Caco-2 (cell line): Measurements from ENCODE around the gene BFSP1. TPM values are rescaled to one million over a fixed set of nuclear protein-coding genes. Genes with fewer than 3 reads are reported as not detected.

Experiments used
- BruUV-seq: library from RNA; stranded (reverse); fragments of 400-500 nt; replicated peaks from 2 replicates; lab custom pipeline; 2021; lab: Mats Ljungman, UMichigan
- CTCF ChIA-PET: fragments of 300-600 bp; sonication (Branson Sonifier 250); formaldehyde crosslinking; loops from one replicate; lab custom pipeline; 2022; ENCODE audit warnings: antibody characterized with exemption; lab: Charles Lee
- POLR2A ChIA-PET: fragments of 300-600 bp; sonication (Branson Sonifier 250); formaldehyde crosslinking; loops from one replicate; lab custom pipeline; 2022; ENCODE audit warnings: antibody characterized with exemption; lab: Charles Lee
- DNase-seq, 2 experiments: peaks; one replicate each; pipeline versions ENCODE4 v3.0.0 to v3.0.0-alpha.2; 2020 to 2022
- H3K27me3 ChIP-seq: replicated peaks from 2 replicates; pipeline ENCODE4 v1.6.0; 2011; ENCODE audit warnings: low read length; ENCODE audit not compliant: control insufficient read depth, insufficient read depth
- H3K36me3 ChIP-seq: 2 replicates; pipeline ENCODE4 v1.5.1; 2011; ENCODE audit warnings: low read length; ENCODE audit not compliant: control insufficient read depth, insufficient read depth
- H3K4me1 ChIP-seq: fragments of 250-450 bp; sonication (Bioruptor Pico); 2 replicates; pipeline ENCODE4 v1.5.1; 2020; ENCODE audit warnings: mild to moderate bottlenecking
- H3K4me3 ChIP-seq: 2 replicates; pipeline ENCODE4 v1.5.1; 2011; ENCODE audit warnings: low read depth, mild to moderate bottlenecking, control low read depth, low read length
- H3K9me3 ChIP-seq: fragments of 250-450 bp; sonication (Bioruptor Pico); 2 replicates; pipeline ENCODE4 v1.5.1; 2020; ENCODE audit warnings: mild to moderate bottlenecking, moderate library complexity
- H3K27ac Mint-ChIP-seq: one replicate; pipeline ENCODE4 v1.8.0; 2022; ENCODE audit warnings: mixed read lengths; ENCODE audit not compliant: unreplicated experiment
- H3K27me3 Mint-ChIP-seq: one replicate; pipeline ENCODE4 v1.8.0; 2022; ENCODE audit warnings: mixed read lengths; ENCODE audit not compliant: insufficient read depth, unreplicated experiment
- H3K36me3 Mint-ChIP-seq: one replicate; pipeline ENCODE4 v1.8.0; 2022; ENCODE audit warnings: mild to moderate bottlenecking, mixed read lengths; ENCODE audit not compliant: insufficient read depth, unreplicated experiment
- H3K4me1 Mint-ChIP-seq: one replicate; pipeline ENCODE4 v1.8.0; 2022; ENCODE audit warnings: low read depth, mixed read lengths; ENCODE audit not compliant: unreplicated experiment
- H3K4me3 Mint-ChIP-seq: one replicate; pipeline ENCODE4 v1.8.0; 2022; ENCODE audit warnings: mild to moderate bottlenecking, moderate library complexity, mixed read lengths; ENCODE audit not compliant: unreplicated experiment
- H3K9me3 Mint-ChIP-seq: one replicate; pipeline ENCODE4 v1.8.0; 2022; ENCODE audit warnings: mixed read lengths; ENCODE audit not compliant: unreplicated experiment
- CTCF ChIP-seq, 2 experiments: fragments of 200-600 bp in 1 of 2; IDR thresholded peaks; 1 replicate in 1 of 2; 2 replicates in 1 of 2; pipeline versions ENCODE4 v1.5.1 to v1.8.0; 2011 to 2022; ENCODE audit warnings: antibody characterized with exemption in 1 of 2, control low read depth in 1 of 2, inconsistent platforms in 1 of 2, low read depth in 1 of 2, low read length in 1 of 2, mild to moderate bottlenecking in 1 of 2, moderate library complexity in 1 of 2; ENCODE audit not compliant: insufficient read depth in 1 of 2, severe bottlenecking in 1 of 2, unreplicated experiment in 1 of 2
- intact Hi-C: fragments of 100-400 bp; cut with micrococcal nuclease; formaldehyde crosslinking; loops from one replicate; pipeline ENCODE4 v1.10.0; 2022; ENCODE audit not compliant: unreplicated experiment
- total RNA-seq: library from RNA; stranded (reverse); gene quantifications from 2 replicates; pipeline ENCODE4 v1.2.3, GENCODE V29; 2022

Gene BFSP1
- total RNA-seq, 1 experiment from 2014 or later: 22.7 TPM

DNA sequence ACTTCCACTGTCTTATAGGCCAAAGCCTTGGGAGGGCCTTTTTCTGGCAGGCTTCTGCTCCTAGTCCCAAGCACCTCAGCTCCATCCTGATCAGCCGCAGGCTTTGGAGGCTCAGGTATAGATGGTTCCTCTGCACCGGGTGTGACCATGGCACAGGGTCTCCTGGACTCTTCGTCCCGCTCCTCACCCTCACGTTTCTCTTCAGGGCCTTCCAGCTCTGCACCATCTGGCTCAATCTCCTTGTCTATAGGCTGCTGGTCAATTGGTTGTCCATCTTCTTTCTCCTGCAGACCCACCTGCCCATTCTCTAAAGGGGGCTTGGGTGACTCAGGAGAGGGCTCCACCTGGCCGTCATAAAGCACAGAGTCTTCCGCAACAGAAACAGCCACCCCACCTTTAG lies 37.0 kb downstream of the BFSP1 start:
- no peaks in the 10 kb centered on the region for H3K4me1 Mint-ChIP-seq
- intact Hi-C loops: no loop called here
- POLR2A ChIA-PET: no interaction called here

GRCh38 chr20:17493173-17493572 lies 38.0 kb downstream of the BFSP1 start:
- no peak overlapping the region for H3K27ac Mint-ChIP-seq
- no peaks in the 10 kb centered on the region for H3K36me3 Mint-ChIP-seq
- Histone ChIP-seq H3K27me3 (no peaks in the 10 kb centered on the region), H3K4me1 (no peaks in the 10 kb centered on the region), H3K36me3 (no peaks in the 10 kb centered on the region), H3K4me3 (no peak overlapping the region), H3K9me3 (no peaks in the 10 kb centered on the region)
- H3K4me3 Mint-ChIP-seq: no peak overlapping the region
- BruUV-seq: no TSS peak
- no peaks in the 10 kb centered on the region for H3K4me1 Mint-ChIP-seq
- ChIA-PET CTCF (no interaction called here), POLR2A (no interaction called here)
- no peaks in the 10 kb centered on the region for H3K27me3 Mint-ChIP-seq
- no peak for DNase-seq
- TF ChIP-seq CTCF (IDR thresholded peaks at IDR 0.05; ENCODE audit: insufficient read depth in 1 of 2, low read depth in 1 of 2, low read length in 1 of 2, severe bottlenecking in 1 of 2, unreplicated experiment in 1 of 2): no peak
- intact Hi-C loops: no loop called here
- peaks cover 18% of the 10 kb centered on the region for H3K9me3 Mint-ChIP-seq

More for the DNA sequence above, 37.0 kb downstream of the BFSP1 start:
- Histone ChIP-seq H3K36me3 (no peaks in the 10 kb centered on the region), H3K4me3 (no peak overlapping the region), H3K27me3 (no peaks in the 10 kb centered on the region), H3K4me1 (no peaks in the 10 kb centered on the region), H3K9me3 (no peaks in the 10 kb centered on the region)
- Mint-ChIP-seq H3K27me3 (no peaks in the 10 kb centered on the region), H3K4me3 (no peak overlapping the region), H3K9me3 (peaks cover 18% of the 10 kb centered on the region), H3K36me3 (no peaks in the 10 kb centered on the region), H3K27ac (no peak overlapping the region)
- CTCF ChIA-PET: no interaction called here
- no peak for TF ChIP-seq CTCF (IDR thresholded peaks at IDR 0.05; ENCODE audit: insufficient read depth in 1 of 2, low read depth in 1 of 2, low read length in 1 of 2, severe bottlenecking in 1 of 2, unreplicated experiment in 1 of 2)
- DNase-seq: no peak
- TSS peak; percentile 84 for BruUV-seq

- no peaks in the 10 kb centered on the region for H3K27me3 Mint-ChIP-seq
Measured at GRCh38 chr20:17491488-17491887, 39.7 kb downstream of the BFSP1 start.

More at GRCh38 chr20:17491488-17491887, 39.7 kb downstream of the BFSP1 start:
- Mint-ChIP-seq H3K4me3 (no peak overlapping the region), H3K4me1 (no peaks in the 10 kb centered on the region), H3K9me3 (peaks cover 18% of the 10 kb centered on the region), H3K27ac (no peak overlapping the region), H3K36me3 (no peaks in the 10 kb centered on the region)
- no TSS peak for BruUV-seq
- Histone ChIP-seq H3K27me3 (no peaks in the 10 kb centered on the region), H3K36me3 (no peaks in the 10 kb centered on the region), H3K4me3 (no peak overlapping the region), H3K4me1 (no peaks in the 10 kb centered on the region), H3K9me3 (no peaks in the 10 kb centered on the region)
- no peak for TF ChIP-seq CTCF (IDR thresholded peaks at IDR 0.05; ENCODE audit: insufficient read depth in 1 of 2, low read depth in 1 of 2, low read length in 1 of 2, severe bottlenecking in 1 of 2, unreplicated experiment in 1 of 2)
- intact Hi-C loops: no loop called here
- ChIA-PET CTCF (no interaction called here), POLR2A (no interaction called here)
- no peak for DNase-seq
